Heart left ventricle (tissue), 16 donors: ENCODE measurements around the gene EXOC4. TPM values are rescaled to one million over a fixed set of nuclear protein-coding genes. Genes with fewer than 3 reads are reported as not detected.

Experiments
- ATAC-seq, 4 donors: fragments of 200-7000 bp; cut with Tn5 transposase; one replicate each; pipeline ENCODE4 v1.9.1; 2020 to 2022; ENCODE audit warnings: moderate library complexity in 4 of 4, mild to moderate bottlenecking in 3 of 4, moderate number of reproducible peaks in 1 of 4
- DNase-seq, 5 donors: peaks; one replicate each; pipeline ENCODE4 v3.0.0-alpha.2; 2020
- H3K27ac ChIP-seq, 12 donors: fragments of 200-600 bp; sonication (generic) in 4 of 12; one replicate each; pipeline versions ENCODE4 v1.5.0 to v1.8.0; 2016 to 2022; ENCODE audit warnings: mild to moderate bottlenecking in 2 of 12
- H3K27me3 ChIP-seq, 9 donors: fragments of 200-600 bp; sonication (generic) in 2 of 9; one replicate each; pipeline versions ENCODE4 v1.5.1 to v1.8.0; 2016 to 2022; ENCODE audit warnings: mild to moderate bottlenecking in 3 of 9
- H3K36me3 ChIP-seq, 9 donors: fragments of 200-600 bp; sonication (generic) in 2 of 9; one replicate each; pipeline versions ENCODE4 v1.5.0 to v1.8.0; 2018 to 2022; ENCODE audit warnings: mild to moderate bottlenecking in 2 of 9
- H3K4me1 ChIP-seq, 12 donors: fragments of 200-600 bp; sonication (generic) in 4 of 12; one replicate each; pipeline versions ENCODE4 v1.5.0 to v1.8.0; 2016 to 2022; ENCODE audit warnings: mild to moderate bottlenecking in 3 of 12
- H3K4me3 ChIP-seq, 12 donors: fragments of 200-600 bp; sonication (generic) in 4 of 12; one replicate each; pipeline versions ENCODE4 v1.5.0 to v1.8.0; 2017 to 2022; ENCODE audit warnings: mild to moderate bottlenecking in 9 of 12, moderate library complexity in 4 of 12
- H3K9me3 ChIP-seq, 12 donors: fragments of 200-600 bp; sonication (generic) in 4 of 12; one replicate each; pipeline versions ENCODE4 v1.5.0 to v1.8.0; 2016 to 2022; ENCODE audit warnings: mild to moderate bottlenecking in 1 of 12
- POLR2A ChIP-seq, 2 donors: fragments of 450-650 bp; IDR thresholded peaks; one replicate each; pipeline ENCODE4 v1.6.1; 2017; ENCODE audit warnings: antibody characterized with exemption in 2 of 2, mild to moderate bottlenecking in 2 of 2, moderate library complexity in 2 of 2
- WGBS, 4 donors: extraction: QIAGEN DNeasy Blood & Tissue Kit in 2 of 4; methylation state at CpG; one replicate each; pipeline versions ENCODE4 v1.1.5 to v1.1.7; 2013 to 2018; 5-methylcytosine and 5-hydroxymethylcytosine counted together
- intact Hi-C, 10 donors: fragments of 100-400 bp; cut with DNase I; formaldehyde crosslinking; loops; one replicate each; pipeline versions ENCODE4 v1.11.1 to v1.14.2; 2022
- polyA plus RNA-seq, 2 donors: library from polyadenylated mRNA; stranded (reverse); fragments of 200-250 nt; gene quantifications; one replicate each; pipeline ENCODE4 v1.2.3, GENCODE V29; 2013
- total RNA-seq, 9 donors: library from RNA; depleted of rRNA in 2 of 9; stranded (reverse); fragments of >200 nt in 2 of 9; fragmentation: NEBNext Ultra II Directional in 3 of 9; extraction: Animal tissue kit (Norgen Biotek cat#: 25700) in 3 of 9; gene quantifications; one replicate each; pipeline versions ENCODE4 v1.1.0 to v1.2.4, GENCODE V29; 2016 to 2023
- TF ChIP-seq, protein P1 (sequence below), 12 donors: fragments of 200-600 bp; sonication (generic) in 4 of 12; IDR thresholded peaks; one replicate each; pipeline versions ENCODE4 v1.5.0 to v1.8.0; 2018 to 2022; ENCODE audit warnings: antibody characterized with exemption in 12 of 12, mild to moderate bottlenecking in 5 of 12
- donor health status: ischemic (EF 13 %, LVEDD 7.1; RV severe dilation, severe dysfunction).
- donor health status: healthy with polysubstance abuse.
- donor health status: DM: no; HTN: yes; CAD: no.
- donor health status: DM: no; HTN: no; CAD: no.
- donor health status: ischemic (EF 25% LVEDD 6.9; RV normal size, moderate dysfunction).
- donor health status: ischemic (EF 25% LVEDD 5.7; RV mildly dilated, moderate dysfunction).
- donor health status: healthy.
- donor health status: DM: yes; HTN: yes; CAD: no.
- donor health status: ischemic (EF 35%, LVEDD 5.7; RV mildly dilated, moderate dysfunction).
- donor health status: nonischemic (EF 11% LVEDD 7.7; RV severe dilation, severe dysfunction).
- donor health status: DM: yes; HTN: yes; CAD: no.
- donor health status: PGD.
- donor health status: ischemic (EF 29% LVEDD 5.4; RV normal size, mild dysfunction).
- donor health status: nonischemic (EF 23%, LVEDD 6.1; RV moderate dilation, normal function).

The EXOC4 gene
- total and polyA plus RNA-seq, 11 donors: 8.8 to 61.2 (median 33.8) TPM

DNA sequence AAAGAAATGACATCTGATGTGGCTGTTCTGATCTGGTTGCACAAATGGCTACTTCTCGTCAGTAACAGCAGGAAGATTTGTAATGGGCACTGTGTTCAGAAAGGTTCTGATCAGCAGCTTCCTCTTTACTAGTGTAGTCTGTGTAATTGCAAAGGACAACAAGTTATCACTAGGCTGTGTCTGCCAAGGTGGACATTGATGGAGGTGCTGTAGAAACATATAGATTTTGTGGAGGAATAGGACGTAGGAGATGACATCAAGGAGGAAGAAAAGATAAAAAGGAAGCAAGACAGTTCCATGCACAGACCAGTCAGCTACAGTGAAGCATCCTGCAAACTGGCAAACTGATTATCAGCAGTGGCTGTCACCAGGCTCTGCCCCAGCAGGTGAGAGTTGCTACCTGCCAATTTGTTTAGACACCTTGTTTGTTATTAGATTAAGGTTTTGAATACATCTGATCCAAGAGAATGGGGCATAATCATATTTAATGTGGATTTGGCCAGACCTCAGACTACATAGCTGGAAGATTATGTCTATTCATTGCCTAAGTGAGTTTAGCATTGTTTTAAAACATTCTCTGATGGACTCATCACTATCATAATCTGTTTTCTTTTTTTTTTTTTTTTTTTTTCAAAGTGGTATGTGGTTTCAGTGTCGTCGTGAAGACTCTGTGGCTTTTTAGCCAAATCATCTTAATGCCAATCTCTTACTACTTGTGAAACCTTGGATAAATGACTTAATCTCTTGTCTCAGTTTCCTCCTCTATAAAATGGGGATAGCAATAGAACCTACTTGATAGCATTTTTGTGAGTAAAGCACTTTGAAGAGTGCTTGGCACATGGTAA, 456.4 kb downstream of the EXOC4 start:
- TF ChIP-seq, protein P1, sequence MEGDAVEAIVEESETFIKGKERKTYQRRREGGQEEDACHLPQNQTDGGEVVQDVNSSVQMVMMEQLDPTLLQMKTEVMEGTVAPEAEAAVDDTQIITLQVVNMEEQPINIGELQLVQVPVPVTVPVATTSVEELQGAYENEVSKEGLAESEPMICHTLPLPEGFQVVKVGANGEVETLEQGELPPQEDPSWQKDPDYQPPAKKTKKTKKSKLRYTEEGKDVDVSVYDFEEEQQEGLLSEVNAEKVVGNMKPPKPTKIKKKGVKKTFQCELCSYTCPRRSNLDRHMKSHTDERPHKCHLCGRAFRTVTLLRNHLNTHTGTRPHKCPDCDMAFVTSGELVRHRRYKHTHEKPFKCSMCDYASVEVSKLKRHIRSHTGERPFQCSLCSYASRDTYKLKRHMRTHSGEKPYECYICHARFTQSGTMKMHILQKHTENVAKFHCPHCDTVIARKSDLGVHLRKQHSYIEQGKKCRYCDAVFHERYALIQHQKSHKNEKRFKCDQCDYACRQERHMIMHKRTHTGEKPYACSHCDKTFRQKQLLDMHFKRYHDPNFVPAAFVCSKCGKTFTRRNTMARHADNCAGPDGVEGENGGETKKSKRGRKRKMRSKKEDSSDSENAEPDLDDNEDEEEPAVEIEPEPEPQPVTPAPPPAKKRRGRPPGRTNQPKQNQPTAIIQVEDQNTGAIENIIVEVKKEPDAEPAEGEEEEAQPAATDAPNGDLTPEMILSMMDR (IDR thresholded peaks at IDR 0.05): no peak
- no peak for TF ChIP-seq POLR2A (IDR thresholded peaks at IDR 0.05)
- ATAC-seq: no peak
- Histone ChIP-seq H3K4me3 (no peak overlapping the region), H3K36me3 (no peaks in the 10 kb centered on the region), H3K27me3 (no peaks in the 10 kb centered on the region), H3K27ac (no peak overlapping the region), H3K4me1 (no peaks in the 10 kb centered on the region), H3K9me3 (no peaks in the 10 kb centered on the region)
- no peak for DNase-seq
- WGBS, 4 donors: 81 to 94% (median 90%) methylated on average over 4 of the region's 4 CpGs
- intact Hi-C loops: no loop called here

DNA sequence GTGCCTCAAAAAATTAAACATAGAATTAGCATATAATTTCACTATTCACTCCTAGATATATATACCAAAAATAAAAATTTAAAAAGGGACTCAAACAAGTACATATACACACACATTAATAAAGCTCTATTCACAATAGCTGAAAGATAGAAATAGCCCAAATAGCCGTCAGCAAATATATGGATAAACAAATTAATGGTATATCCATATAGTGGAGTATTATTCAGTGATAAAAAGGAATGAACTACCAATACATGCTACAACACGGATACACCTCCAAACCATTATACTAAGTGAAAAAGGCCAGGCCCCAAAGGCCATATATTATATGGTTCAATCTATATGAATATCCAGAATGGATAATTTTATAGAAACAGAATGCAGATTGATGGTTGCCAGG, 459.7 kb downstream of the EXOC4 start:
- Histone ChIP-seq H3K4me3 (no peak overlapping the region), H3K4me1 (no peaks in the 10 kb centered on the region), H3K27ac (no peak overlapping the region), H3K36me3 (no peaks in the 10 kb centered on the region), H3K9me3 (no peaks in the 10 kb centered on the region), H3K27me3 (no peaks in the 10 kb centered on the region)
- DNase-seq (no peak), ATAC-seq (no peak)
- 97 to 98% (median 97%) methylated on average over 2 of the region's 2 CpGs for WGBS, 4 donors
- TF ChIP-seq, protein P1 (IDR thresholded peaks at IDR 0.05): no peak
- TF ChIP-seq POLR2A (IDR thresholded peaks at IDR 0.05): no peak
- intact Hi-C loops: no loop called here

GRCh38 chr7:133714654-133715053, 461.8 kb downstream of the EXOC4 start:
- H3K9me3 ChIP-seq: no peaks in the 10 kb centered on the region
- WGBS, 4 donors: 94 to 100% (median 97%) methylated on average over 3 of the region's 3 CpGs
- H3K27ac ChIP-seq: no peak overlapping the region
- no peaks in the 10 kb centered on the region for H3K36me3 ChIP-seq
- H3K27me3 ChIP-seq: no peaks in the 10 kb centered on the region
- intact Hi-C loops: no loop called here
- DNase-seq (no peak), ATAC-seq (no peak)
- H3K4me3 ChIP-seq: no peak overlapping the region
- TF ChIP-seq POLR2A (IDR thresholded peaks at IDR 0.05): no peak
- TF ChIP-seq, protein P1 (IDR thresholded peaks at IDR 0.05): no peak
- H3K4me1 ChIP-seq: no peaks in the 10 kb centered on the region

- no peak overlapping the region for H3K27ac ChIP-seq
- H3K4me1 ChIP-seq: no peaks in the 10 kb centered on the region
- H3K4me3 ChIP-seq: no peak overlapping the region
- ATAC-seq (no peak), DNase-seq (no peak)
- no peaks in the 10 kb centered on the region for H3K36me3 ChIP-seq
- TF ChIP-seq, protein P1 (IDR thresholded peaks at IDR 0.05): no peak
- no peaks in the 10 kb centered on the region for H3K9me3 ChIP-seq
- 98 to 100% (median 99%) methylated on average over 1 of the region's 1 CpG for WGBS, 4 donors
- intact Hi-C loops: no loop called here
- no peaks in the 10 kb centered on the region for H3K27me3 ChIP-seq
These were observed 465.3 kb downstream of the EXOC4 start for GRCh38 chr7:133718131-133718530.
